Gastroesophageal sphincter (tissue), 3 donors: Measurements from ENCODE around the gene LEO1.

ENCODE experiments used
- CTCF ChIP-seq, 4 experiments: fragments of 200-600 bp in 2 of 4; fragments of 450-650 bp in 2 of 4; sonication (generic) in 1 of 4; IDR thresholded peaks; one replicate each; pipeline ENCODE4 v1.5.1; 2017 to 2019; ENCODE audit warnings: antibody characterized with exemption in 4 of 4, mild to moderate bottlenecking in 2 of 4, moderate library complexity in 2 of 4
- POLR2A ChIP-seq, 2 donors: fragments of 450-650 bp; IDR thresholded peaks; one replicate each; pipeline ENCODE4 v1.6.1; 2017; ENCODE audit warnings: antibody characterized with exemption in 2 of 2, mild to moderate bottlenecking in 2 of 2, moderate library complexity in 1 of 2

- TF ChIP-seq POLR2A (IDR thresholded peaks at IDR 0.05) (no peak), CTCF (IDR thresholded peaks at IDR 0.05) (no peak)
Observed at GRCh38 chr15:51935466-51936104, 36.0 kb downstream of the LEO1 start.
